AG09319 (cell line): Measurements from ENCODE around the gene ZNF418.
"Not testable (repeated sequence)": the region's sequence is repeated elsewhere in the genome, so short reads cannot be mapped to it uniquely, and the experiment has no call there.

Experiments
- DNase-seq: peaks from one replicate; pipeline ENCODE4 v3.0.0-alpha.2; 2010; ENCODE audit warnings: low read depth; ENCODE audit errors: extremely low read depth
- TF ChIP-seq, protein P1 (sequence below): IDR thresholded peaks from 2 replicates; pipeline ENCODE4 v1.5.1; 2011; ENCODE audit warnings: low read depth, mild to moderate bottlenecking, inconsistent platforms, low read length, moderate library complexity

Gene ZNF418

DNA sequence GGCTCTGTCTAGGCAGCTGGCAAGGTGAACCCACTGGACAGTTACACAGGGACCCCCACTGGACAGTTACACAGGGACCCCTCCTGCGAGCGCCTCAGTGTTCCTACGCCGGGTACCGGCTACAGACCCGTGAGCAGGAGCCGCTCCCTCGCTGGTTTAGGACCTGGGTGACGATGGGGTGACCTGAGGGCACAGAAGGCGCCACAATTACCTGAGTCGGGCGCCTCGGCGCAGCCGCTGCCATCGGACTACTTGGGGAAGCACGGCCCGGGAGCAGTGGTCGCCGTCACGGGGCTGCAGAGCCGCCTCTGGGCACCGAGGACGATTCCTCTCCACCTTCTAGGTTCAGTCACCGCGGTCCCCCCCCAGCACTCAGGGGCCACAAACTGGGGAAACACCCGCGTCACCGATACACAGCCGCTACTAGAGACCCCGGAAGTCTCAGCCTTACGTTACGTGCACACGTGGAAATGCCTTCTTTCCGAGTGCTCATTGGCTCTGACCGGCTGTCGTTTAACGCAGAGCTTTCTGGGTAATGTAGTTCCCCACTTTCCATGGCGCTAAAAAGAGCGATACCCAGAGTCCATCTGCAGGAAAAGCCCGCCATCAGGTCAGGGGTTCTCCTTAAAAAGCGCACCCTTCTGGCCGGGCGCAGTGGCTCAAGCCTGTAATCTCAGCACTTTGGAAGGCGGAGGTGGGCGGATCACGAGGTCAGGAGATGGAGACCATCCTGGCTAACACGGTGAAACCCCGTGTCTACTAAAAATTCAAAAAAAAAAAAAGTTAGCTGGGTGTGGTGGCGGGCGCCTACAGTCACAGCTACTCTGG, 18.8 kb downstream of the ZNF418 start, which contains the start of gene ZNF417:
Gene ZNF417, minus strand, starts transcription at position 425 of the 828 bp plus-strand sequence. Its CDS starts 181 bp downstream, at position 244.
- peak; percentile 83 for DNase-seq
- TF ChIP-seq, protein P1, sequence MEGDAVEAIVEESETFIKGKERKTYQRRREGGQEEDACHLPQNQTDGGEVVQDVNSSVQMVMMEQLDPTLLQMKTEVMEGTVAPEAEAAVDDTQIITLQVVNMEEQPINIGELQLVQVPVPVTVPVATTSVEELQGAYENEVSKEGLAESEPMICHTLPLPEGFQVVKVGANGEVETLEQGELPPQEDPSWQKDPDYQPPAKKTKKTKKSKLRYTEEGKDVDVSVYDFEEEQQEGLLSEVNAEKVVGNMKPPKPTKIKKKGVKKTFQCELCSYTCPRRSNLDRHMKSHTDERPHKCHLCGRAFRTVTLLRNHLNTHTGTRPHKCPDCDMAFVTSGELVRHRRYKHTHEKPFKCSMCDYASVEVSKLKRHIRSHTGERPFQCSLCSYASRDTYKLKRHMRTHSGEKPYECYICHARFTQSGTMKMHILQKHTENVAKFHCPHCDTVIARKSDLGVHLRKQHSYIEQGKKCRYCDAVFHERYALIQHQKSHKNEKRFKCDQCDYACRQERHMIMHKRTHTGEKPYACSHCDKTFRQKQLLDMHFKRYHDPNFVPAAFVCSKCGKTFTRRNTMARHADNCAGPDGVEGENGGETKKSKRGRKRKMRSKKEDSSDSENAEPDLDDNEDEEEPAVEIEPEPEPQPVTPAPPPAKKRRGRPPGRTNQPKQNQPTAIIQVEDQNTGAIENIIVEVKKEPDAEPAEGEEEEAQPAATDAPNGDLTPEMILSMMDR, result peak; percentile 44

DNA sequence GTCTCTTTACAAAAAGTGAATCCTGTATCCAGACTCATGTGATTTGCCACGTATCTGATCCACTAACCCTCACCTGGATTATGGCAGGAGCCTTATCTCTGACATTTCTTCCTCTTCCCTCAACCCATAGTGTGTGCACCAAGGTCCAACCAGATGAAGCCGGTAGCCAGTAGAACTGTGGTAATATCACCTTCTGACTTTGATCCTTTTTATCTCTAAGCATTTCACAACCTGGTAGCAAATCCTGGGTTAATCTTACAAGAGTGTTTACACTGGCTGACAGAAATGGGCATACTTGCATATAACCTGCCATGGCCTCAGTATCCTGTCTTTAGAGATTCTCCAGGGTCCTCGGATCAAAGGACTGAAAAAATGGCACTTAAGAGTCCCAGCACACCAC, 20.7 kb downstream of the ZNF418 start:
- no peak for DNase-seq
- TF ChIP-seq, protein P1, result no peak

DNA sequence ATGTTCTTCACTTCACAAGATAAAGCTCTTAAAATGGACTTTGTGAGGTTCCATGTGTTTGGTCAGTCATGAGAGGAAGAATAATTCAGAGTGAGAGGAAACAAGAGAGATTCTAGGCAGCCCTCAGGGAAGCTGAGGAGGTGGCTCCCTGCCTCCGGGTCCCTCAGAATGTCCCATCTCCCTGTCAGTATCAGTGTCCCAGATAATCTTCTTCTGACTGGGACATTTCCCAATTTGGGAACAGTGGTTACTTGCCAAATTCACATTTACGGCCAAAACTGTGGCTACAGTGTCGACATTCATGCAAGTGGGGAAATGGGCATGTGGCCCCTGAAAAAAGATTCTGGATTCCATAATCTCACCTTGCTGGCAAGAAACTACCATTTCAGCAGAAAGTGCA, 27.8 kb downstream of the ZNF418 start:
- TF ChIP-seq, protein P1, result no peak
- no peak for DNase-seq

DNA sequence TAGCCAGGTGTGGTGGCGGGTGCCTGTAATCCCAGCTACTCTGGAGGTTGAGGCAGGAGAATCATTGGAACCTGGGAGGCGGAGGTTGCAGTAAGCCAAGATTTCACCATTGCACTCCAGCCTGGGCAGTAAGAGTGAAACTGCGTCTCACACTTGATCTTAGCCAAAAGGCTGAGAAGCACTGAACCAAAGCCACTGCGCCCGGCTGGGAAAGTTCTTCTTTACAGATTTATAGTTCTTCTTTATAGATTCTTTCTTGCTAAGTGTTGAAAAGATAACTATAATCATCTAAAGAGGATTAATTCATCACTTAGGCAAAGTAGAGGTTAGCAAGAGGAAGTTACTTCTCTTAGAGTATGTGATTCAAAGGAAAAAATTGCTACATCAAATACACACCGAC, 29.9 kb downstream of the ZNF418 start:
- TF ChIP-seq, protein P1, result no peak
- DNase-seq, result no peak

DNA sequence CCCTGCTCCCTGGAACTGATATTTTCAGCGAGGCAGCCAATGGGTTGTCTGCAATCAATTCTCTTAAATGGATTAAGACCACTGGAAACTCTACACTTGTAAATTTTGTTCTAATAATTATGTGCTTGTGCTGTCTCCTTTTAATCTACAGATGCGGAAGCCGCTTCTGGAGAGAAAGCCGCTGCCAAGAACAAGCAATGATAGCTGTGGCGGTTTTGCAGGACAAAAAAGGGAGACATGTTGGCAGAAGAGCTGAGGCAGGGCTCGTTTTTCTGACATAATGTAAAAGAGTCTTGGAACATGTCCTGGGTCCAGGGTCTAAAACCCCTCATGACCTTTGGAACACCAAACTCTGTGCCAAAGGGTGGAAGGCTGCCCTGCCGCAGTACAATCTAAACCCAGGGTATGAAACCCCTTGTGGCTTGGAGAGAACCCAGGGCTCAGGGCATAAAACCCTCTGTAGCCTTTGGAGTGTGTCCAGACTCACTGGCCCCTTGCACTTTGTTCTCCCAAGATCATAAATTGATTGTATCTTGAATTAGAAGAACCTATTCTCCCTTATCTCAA, 31.5 kb downstream of the ZNF418 start:
- no peak for DNase-seq

DNA sequence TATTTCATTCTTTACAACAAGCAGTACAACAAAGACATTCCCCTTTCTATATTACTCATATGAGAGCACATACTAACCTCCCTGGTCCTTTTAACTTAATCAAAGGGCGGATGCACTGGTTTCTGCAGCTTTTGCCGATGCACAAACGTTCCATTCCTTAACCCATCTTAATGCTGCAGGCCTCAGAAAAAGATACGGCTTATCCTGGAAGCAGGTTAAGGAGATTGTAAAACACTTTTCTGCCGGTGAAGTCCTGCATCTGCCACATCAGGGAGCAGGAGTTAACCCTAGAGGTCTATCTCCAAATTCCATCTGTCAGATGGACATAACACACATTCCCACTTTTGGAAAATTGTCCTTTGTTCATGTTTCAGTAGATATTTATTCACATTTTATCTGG, 34.9 kb downstream of the ZNF418 start:
- TF ChIP-seq, protein P1, result no peak
- no peak for DNase-seq

More for the DNA sequence above, 31.5 kb downstream of the ZNF418 start:
- TF ChIP-seq, protein P1, result no peak

DNA sequence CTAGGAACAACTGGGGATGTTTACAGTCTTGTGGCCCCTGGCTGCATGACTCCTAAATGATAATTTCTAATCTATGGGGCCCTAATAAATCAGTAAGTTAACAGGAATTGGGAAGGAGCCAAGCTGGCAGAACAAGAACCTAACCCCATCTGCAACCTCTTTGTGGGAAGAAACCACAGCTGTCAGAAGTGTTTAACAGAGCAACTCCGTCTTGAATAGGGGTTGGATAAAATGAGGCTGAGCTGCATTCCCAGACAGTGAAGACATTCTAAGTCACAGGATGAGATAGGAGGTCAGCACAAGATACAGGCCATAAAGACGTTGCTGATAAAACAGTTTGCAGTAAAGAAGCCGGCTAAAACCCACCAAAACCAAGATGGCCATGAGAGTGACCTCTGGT, 44.5 kb downstream of the ZNF418 start:
- DNase-seq, result not testable (repeated sequence)
